Keratinocyte (primary cell): ENCODE results near the gene FAM237A. TPM values are rescaled to one million over a fixed set of nuclear protein-coding genes. Genes with fewer than 3 reads are reported as not detected.

Experiments used
- DNase-seq: peaks from one replicate; pipeline ENCODE4 v3.0.0-alpha.2; 2011; ENCODE audit warnings: low read depth, missing footprints, low spot score
- FAIRE-seq: peaks from 2 replicates; lab custom pipeline; 2011; peaks lifted over from hg19 to GRCh38; lab: Jason Lieb, UNC
- H2AFZ ChIP-seq: 2 replicates; pipeline ENCODE4 v1.6.0; 2012; ENCODE audit warnings: low read length, control low read depth, inconsistent platforms; ENCODE audit not compliant: control insufficient read depth
- H3K27ac ChIP-seq: 2 replicates; pipeline ENCODE4 v1.5.1; 2011; ENCODE audit warnings: low read length; ENCODE audit not compliant: control insufficient read depth, insufficient read depth
- H3K27me3 ChIP-seq: 3 replicates; pipeline ENCODE4 v1.6.0; 2011; ENCODE audit warnings: low read length; ENCODE audit not compliant: control insufficient read depth, insufficient read depth; ENCODE audit errors: extremely low read depth
- H3K36me3 ChIP-seq, 2 experiments: 2 replicates in 1 of 2; 3 replicates in 1 of 2; pipeline ENCODE4 v1.5.1; 2011; ENCODE audit warnings: low read length in 2 of 2, mild to moderate bottlenecking in 1 of 2; ENCODE audit not compliant: control insufficient read depth in 2 of 2, insufficient read depth in 2 of 2; ENCODE audit errors: extremely low read depth in 1 of 2
- H3K4me1 ChIP-seq: 3 replicates; pipeline ENCODE4 v1.5.1; 2011; ENCODE audit warnings: low read length; ENCODE audit not compliant: control insufficient read depth, insufficient read depth; ENCODE audit errors: extremely low read depth
- H3K4me2 ChIP-seq: 3 replicates; pipeline ENCODE4 v1.6.0; 2011; ENCODE audit warnings: low read depth, low read length; ENCODE audit not compliant: control insufficient read depth, insufficient read depth; ENCODE audit errors: extremely low read depth
- H3K4me3 ChIP-seq, 3 experiments: fragments of 200-600 bp in 1 of 3; sonication (generic) in 1 of 3; 2 replicates in 2 of 3; 3 replicates in 1 of 3; pipeline ENCODE4 v1.5.1; 2011 to 2016; ENCODE audit warnings: low read length in 3 of 3, mild to moderate bottlenecking in 3 of 3, control low read depth in 2 of 3, inconsistent platforms in 1 of 3, low read depth in 1 of 3, mixed read lengths in 1 of 3, mixed run types in 1 of 3, moderate library complexity in 1 of 3; ENCODE audit not compliant: control insufficient read depth in 2 of 3, insufficient read depth in 2 of 3; ENCODE audit errors: extremely low read depth in 1 of 3
- H3K79me2 ChIP-seq: 2 replicates; pipeline ENCODE4 v1.6.0; 2012; ENCODE audit warnings: low read length; ENCODE audit not compliant: control insufficient read depth, insufficient read depth
- H3K9ac ChIP-seq: 3 replicates; pipeline ENCODE4 v1.6.0; 2011; ENCODE audit warnings: low read length; ENCODE audit not compliant: control insufficient read depth, insufficient read depth; ENCODE audit errors: extremely low read depth
- H3K9me1 ChIP-seq: 3 replicates; pipeline ENCODE4 v1.6.0; 2011; ENCODE audit warnings: low read length; ENCODE audit not compliant: control insufficient read depth, insufficient read depth; ENCODE audit errors: extremely low read depth
- H3K9me3 ChIP-seq: 2 replicates; pipeline ENCODE4 v1.5.1; 2012; ENCODE audit warnings: low read depth, low read length; ENCODE audit not compliant: control insufficient read depth
- H4K20me1 ChIP-seq: 3 replicates; pipeline ENCODE4 v1.6.0; 2011; ENCODE audit warnings: low read length; ENCODE audit not compliant: control insufficient read depth, insufficient read depth; ENCODE audit errors: extremely low read depth
- EZH2 ChIP-seq: IDR thresholded peaks from one replicate; pipeline ENCODE4 v1.6.1; 2012; ENCODE audit warnings: inconsistent platforms, mild to moderate bottlenecking, low read length, moderate library complexity
- dilution Hi-C: fragments of 300-500 bp; cut with MboI; formaldehyde crosslinking; loops from one replicate; pipeline ENCODE4 v1.7.0; 2020; ENCODE audit warnings: low sequenced_read_pairs; ENCODE audit not compliant: extremely low pct_ligation_motif_present
- polyA plus RNA-seq, 5 experiments: library from polyadenylated mRNA; depleted of rRNA in 3 of 5; stranded (reverse) in 3 of 5; stranded (forward) in 1 of 5; unstranded in 1 of 5; fragments of >200 nt; gene quantifications; 1 replicate in 1 of 5; 2 replicates in 3 of 5; 3 replicates in 1 of 5; pipeline versions ENCODE4 v1.2.1 to v1.2.3, GENCODE V29; 2011 to 2012; ENCODE audit warnings: missing spikeins in 2 of 5, low read depth in 1 of 5, low replicate concordance in 1 of 5
- TF ChIP-seq, protein P1 (sequence below), 3 experiments: IDR thresholded peaks in 1 of 3; conservative IDR thresholded peaks in 1 of 3; optimal IDR thresholded peaks in 1 of 3; 2 replicates in 2 of 3; 3 replicates in 1 of 3; pipeline versions ENCODE3 to v1.5.1; 2011; ENCODE audit warnings: low read length in 3 of 3, mild to moderate bottlenecking in 3 of 3, moderate library complexity in 2 of 3, control low read depth in 1 of 3, inconsistent platforms in 1 of 3; ENCODE audit not compliant: insufficient read depth in 2 of 3; ENCODE audit errors: extremely low read depth in 1 of 3

Gene FAM237A
- polyA plus RNA-seq, 1 donor (not counting 4 experiments of a cell fraction or from before 2014, with no cell fraction given) = not detected

DNA sequence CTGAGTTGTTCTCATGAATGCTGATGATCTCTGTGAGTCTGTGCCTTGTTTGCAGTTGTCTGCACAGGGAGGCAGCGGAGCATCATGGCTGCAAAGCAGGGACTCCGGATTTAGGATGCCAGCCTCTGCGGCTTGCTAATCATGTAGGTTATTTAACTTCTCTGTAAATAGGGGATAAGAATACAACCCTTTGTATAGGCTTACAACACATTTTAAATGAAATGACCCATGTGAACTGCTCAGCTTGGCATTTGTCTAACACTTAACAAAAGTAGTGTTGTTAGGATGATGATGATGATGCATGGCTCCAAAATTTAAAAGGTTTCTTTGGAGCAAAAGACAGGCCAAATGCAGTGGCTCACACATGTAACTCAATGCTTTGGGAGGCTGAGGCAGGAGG, 56.5 kb downstream of the FAM237A start:
- Histone ChIP-seq H2AFZ (no peak overlapping the region), H3K27me3 (peaks cover 4% of the 10 kb centered on the region), H3K4me2 (no peak overlapping the region), H3K9me1 (no peaks in the 10 kb centered on the region), H3K4me3 (no peak overlapping the region), H3K9ac (no peak overlapping the region), H3K36me3 (no peaks in the 10 kb centered on the region), H3K9me3 (no peaks in the 10 kb centered on the region), H4K20me1 (no peaks in the 10 kb centered on the region), H3K79me2 (no peaks in the 10 kb centered on the region), H3K27ac (no peak overlapping the region), H3K4me1 (no peaks in the 10 kb centered on the region)
- dilution Hi-C loops = no loop called here
- DNase-seq (no peak), FAIRE-seq (no peak)
- TF ChIP-seq, protein P1, sequence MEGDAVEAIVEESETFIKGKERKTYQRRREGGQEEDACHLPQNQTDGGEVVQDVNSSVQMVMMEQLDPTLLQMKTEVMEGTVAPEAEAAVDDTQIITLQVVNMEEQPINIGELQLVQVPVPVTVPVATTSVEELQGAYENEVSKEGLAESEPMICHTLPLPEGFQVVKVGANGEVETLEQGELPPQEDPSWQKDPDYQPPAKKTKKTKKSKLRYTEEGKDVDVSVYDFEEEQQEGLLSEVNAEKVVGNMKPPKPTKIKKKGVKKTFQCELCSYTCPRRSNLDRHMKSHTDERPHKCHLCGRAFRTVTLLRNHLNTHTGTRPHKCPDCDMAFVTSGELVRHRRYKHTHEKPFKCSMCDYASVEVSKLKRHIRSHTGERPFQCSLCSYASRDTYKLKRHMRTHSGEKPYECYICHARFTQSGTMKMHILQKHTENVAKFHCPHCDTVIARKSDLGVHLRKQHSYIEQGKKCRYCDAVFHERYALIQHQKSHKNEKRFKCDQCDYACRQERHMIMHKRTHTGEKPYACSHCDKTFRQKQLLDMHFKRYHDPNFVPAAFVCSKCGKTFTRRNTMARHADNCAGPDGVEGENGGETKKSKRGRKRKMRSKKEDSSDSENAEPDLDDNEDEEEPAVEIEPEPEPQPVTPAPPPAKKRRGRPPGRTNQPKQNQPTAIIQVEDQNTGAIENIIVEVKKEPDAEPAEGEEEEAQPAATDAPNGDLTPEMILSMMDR (optimal IDR thresholded peaks at IDR 0.05 in 1 of 3, IDR thresholded peaks at IDR 0.05 in 1 of 3, conservative IDR thresholded peaks at IDR 0.05 in 1 of 3; ENCODE audit: extremely low read depth in 1 of 3, insufficient read depth in 2 of 3, low read length in 3 of 3) = no peak
- no peak for TF ChIP-seq EZH2

Other genes starting within 250 kb of the FAM237A start
- 1.3 to 3.1 TPM (median 1.8 TPM) in 3 replicates for gene ADAM23, start 199.0 kb upstream of the FAM237A start, polyA plus RNA-seq
- gene DYTN, start 75.9 kb downstream of the FAM237A start, polyA plus RNA-seq = not detected in 3 replicates
- 0.56 to 1.0 TPM (median 0.91 TPM) in 3 replicates for gene MDH1B, start 122.8 kb downstream of the FAM237A start, polyA plus RNA-seq
- gene FASTKD2, start 123.1 kb downstream of the FAM237A start, polyA plus RNA-seq = 38.3 to 51.1 TPM (median 41.6 TPM) in 3 replicates